HepG2 (cell line): ENCODE data around the gene MRNIP. TPM values are rescaled to one million over a fixed set of nuclear protein-coding genes. Genes with fewer than 3 reads are reported as not detected.

Experiments used
- ARNT2 ChIP-seq: sonication (generic); formaldehyde crosslinking; IDR thresholded peaks from 2 replicates; pipeline ENCODE4 v1.8.0; 2022; ENCODE audit warnings: mild to moderate bottlenecking, low read depth, missing genetic modification reagents, moderate library complexity
- HNRNPK ChIP-seq: fragments of 200-400 bp; formaldehyde crosslinking; IDR thresholded peaks from 2 replicates; pipeline ENCODE4 v1.6.1; 2018; ENCODE audit warnings: low read length, low read depth, moderate library complexity, mild to moderate bottlenecking; ENCODE audit not compliant: poor library complexity, severe bottlenecking
- MTA1 ChIP-seq: sonication (generic); formaldehyde crosslinking; IDR thresholded peaks from 2 replicates; pipeline ENCODE4 v1.4.0; 2020; ENCODE audit warnings: missing genetic modification reagents, mild to moderate bottlenecking, borderline replicate concordance
- POLR2A ChIP-seq, 2 experiments: IDR thresholded peaks; 2 replicates each; pipeline ENCODE4 v1.6.1; 2011; ENCODE audit warnings: low read depth in 2 of 2, low read length in 2 of 2, mild to moderate bottlenecking in 1 of 2, moderate library complexity in 1 of 2; ENCODE audit not compliant: insufficient read depth in 1 of 2
- TEF ChIP-seq: sonication (generic); formaldehyde crosslinking; IDR thresholded peaks from 2 replicates; pipeline ENCODE4 v1.5.0; 2020; ENCODE audit warnings: missing genetic modification reagents
- ZBTB49 ChIP-seq: sonication (generic); formaldehyde crosslinking; IDR thresholded peaks from 2 replicates; pipeline ENCODE4 v1.4.0; 2020; ENCODE audit warnings: missing genetic modification reagents, borderline replicate concordance
- ZNF34 ChIP-seq: sonication (generic); formaldehyde crosslinking; IDR thresholded peaks from 2 replicates; pipeline ENCODE4 v1.4.0; 2020; ENCODE audit warnings: mild to moderate bottlenecking, missing genetic modification reagents, borderline replicate concordance
- polyA plus RNA-seq, 8 experiments: library from polyadenylated mRNA; depleted of rRNA in 3 of 8; stranded (reverse) in 7 of 8; unstranded in 1 of 8; fragments of >200 nt; fragmentation: Illumina TruSeq in 4 of 8; extraction: Trizol in 4 of 8; gene quantifications; 2 replicates each; pipeline versions ENCODE4 v1.2.1 to v1.2.3, GENCODE V29; 2011 to 2016; ENCODE audit warnings: low read depth in 4 of 8, missing spikeins in 1 of 8, mixed read lengths in 1 of 8; ENCODE audit not compliant: insufficient read depth in 1 of 8
- total RNA-seq, 5 experiments: library from RNA; depleted of rRNA; stranded (reverse); fragments of >200 nt; fragmentation: Illumina TruSeq; extraction: Trizol; gene quantifications; 2 replicates each; pipeline ENCODE4 v1.2.3, GENCODE V29; 2016; ENCODE audit warnings: low read depth in 1 of 5
- TF ChIP-seq, protein P1 (sequence below): sonication (generic); formaldehyde crosslinking; IDR thresholded peaks from 2 replicates; pipeline ENCODE4 v1.9.0; 2021; ENCODE audit warnings: missing genetic modification reagents, borderline replicate concordance
- TF ChIP-seq, protein P2 (sequence below): conservative IDR thresholded peaks from 2 replicates; pipeline ENCODE4 v1.6.1; 2018; ENCODE audit warnings: missing genetic modification reagents
- TF ChIP-seq, protein P3 (sequence below): sonication (generic); formaldehyde crosslinking; IDR thresholded peaks from 2 replicates; pipeline ENCODE4 v1.4.0; 2020; ENCODE audit warnings: mild to moderate bottlenecking, missing genetic modification reagents

MRNIP gene
- total and polyA plus RNA-seq, 2 of the 13 experiments (the other 11 are each of a cell fraction or from before 2014, with no cell fraction given), result 15.5 to 34.1 TPM

GRCh38 chr5:179834120-179834519 is 24.5 kb downstream of the MRNIP start (continued):
- TF ChIP-seq ZBTB49 (no peak), MTA1 (no peak), TEF (CRISPR knock-in tag) (no peak), POLR2A (IDR thresholded peaks at IDR 0.05; ENCODE audit: insufficient read depth in 1 of 2, low read depth in 2 of 2, low read length in 2 of 2) (no peak), ZNF34 (CRISPR knock-in tag) (no peak), ARNT2 (CRISPR knock-in tag) (no peak), HNRNPK (peak; percentile 56)
- TF ChIP-seq, protein P1, sequence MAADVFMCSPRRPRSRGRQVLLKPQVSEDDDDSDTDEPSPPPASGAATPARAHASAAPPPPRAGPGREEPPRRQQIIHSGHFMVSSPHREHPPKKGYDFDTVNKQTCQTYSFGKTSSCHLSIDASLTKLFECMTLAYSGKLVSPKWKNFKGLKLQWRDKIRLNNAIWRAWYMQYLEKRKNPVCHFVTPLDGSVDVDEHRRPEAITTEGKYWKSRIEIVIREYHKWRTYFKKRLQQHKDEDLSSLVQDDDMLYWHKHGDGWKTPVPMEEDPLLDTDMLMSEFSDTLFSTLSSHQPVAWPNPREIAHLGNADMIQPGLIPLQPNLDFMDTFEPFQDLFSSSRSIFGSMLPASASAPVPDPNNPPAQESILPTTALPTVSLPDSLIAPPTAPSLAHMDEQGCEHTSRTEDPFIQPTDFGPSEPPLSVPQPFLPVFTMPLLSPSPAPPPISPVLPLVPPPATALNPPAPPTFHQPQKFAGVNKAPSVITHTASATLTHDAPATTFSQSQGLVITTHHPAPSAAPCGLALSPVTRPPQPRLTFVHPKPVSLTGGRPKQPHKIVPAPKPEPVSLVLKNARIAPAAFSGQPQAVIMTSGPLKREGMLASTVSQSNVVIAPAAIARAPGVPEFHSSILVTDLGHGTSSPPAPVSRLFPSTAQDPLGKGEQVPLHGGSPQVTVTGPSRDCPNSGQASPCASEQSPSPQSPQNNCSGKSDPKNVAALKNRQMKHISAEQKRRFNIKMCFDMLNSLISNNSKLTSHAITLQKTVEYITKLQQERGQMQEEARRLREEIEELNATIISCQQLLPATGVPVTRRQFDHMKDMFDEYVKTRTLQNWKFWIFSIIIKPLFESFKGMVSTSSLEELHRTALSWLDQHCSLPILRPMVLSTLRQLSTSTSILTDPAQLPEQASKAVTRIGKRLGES (CRISPR knock-in tag), result no peak
- TF ChIP-seq, protein P2, sequence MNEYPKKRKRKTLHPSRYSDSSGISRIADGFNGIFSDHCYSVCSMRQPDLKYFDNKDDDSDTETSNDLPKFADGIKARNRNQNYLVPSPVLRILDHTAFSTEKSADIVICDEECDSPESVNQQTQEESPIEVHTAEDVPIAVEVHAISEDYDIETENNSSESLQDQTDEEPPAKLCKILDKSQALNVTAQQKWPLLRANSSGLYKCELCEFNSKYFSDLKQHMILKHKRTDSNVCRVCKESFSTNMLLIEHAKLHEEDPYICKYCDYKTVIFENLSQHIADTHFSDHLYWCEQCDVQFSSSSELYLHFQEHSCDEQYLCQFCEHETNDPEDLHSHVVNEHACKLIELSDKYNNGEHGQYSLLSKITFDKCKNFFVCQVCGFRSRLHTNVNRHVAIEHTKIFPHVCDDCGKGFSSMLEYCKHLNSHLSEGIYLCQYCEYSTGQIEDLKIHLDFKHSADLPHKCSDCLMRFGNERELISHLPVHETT (CRISPR knock-in tag), result no peak
- TF ChIP-seq, protein P3, sequence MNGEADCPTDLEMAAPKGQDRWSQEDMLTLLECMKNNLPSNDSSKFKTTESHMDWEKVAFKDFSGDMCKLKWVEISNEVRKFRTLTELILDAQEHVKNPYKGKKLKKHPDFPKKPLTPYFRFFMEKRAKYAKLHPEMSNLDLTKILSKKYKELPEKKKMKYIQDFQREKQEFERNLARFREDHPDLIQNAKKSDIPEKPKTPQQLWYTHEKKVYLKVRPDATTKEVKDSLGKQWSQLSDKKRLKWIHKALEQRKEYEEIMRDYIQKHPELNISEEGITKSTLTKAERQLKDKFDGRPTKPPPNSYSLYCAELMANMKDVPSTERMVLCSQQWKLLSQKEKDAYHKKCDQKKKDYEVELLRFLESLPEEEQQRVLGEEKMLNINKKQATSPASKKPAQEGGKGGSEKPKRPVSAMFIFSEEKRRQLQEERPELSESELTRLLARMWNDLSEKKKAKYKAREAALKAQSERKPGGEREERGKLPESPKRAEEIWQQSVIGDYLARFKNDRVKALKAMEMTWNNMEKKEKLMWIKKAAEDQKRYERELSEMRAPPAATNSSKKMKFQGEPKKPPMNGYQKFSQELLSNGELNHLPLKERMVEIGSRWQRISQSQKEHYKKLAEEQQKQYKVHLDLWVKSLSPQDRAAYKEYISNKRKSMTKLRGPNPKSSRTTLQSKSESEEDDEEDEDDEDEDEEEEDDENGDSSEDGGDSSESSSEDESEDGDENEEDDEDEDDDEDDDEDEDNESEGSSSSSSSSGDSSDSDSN, result no peak
